Measurements from ENCODE around the gene PTGS1. TPM values are rescaled to one million over a fixed set of nuclear protein-coding genes. Genes with fewer than 3 reads are reported as not detected.

The PTGS1 gene
- total and polyA plus RNA-seq, 2 of the 8 experiments (the other 6 are each of a cell fraction or from before 2014, with no cell fraction given) = 1.1 to 1.9 TPM

- FAIRE-seq = no peak
- H3K27me3 ChIP-seq (replicated peaks in 1 of 4; ENCODE audit: control insufficient read depth in 3 of 4, extremely low read depth in 1 of 4, insufficient read depth in 3 of 4, low read length in 3 of 4) = no peaks in the 10 kb centered on the region
These were observed 16.7 kb downstream of the PTGS1 start for GRCh38 chr9:122387536-122387935.

More at GRCh38 chr9:122387536-122387935, 16.7 kb downstream of the PTGS1 start:
- Histone ChIP-seq H3K14ac (ENCODE audit: insufficient read length) (no peak overlapping the region), H4K8ac (ENCODE audit: extremely low read depth, insufficient read depth, low read length) (no peak overlapping the region), H3K36me3 (ENCODE audit: control insufficient read depth in 2 of 4, insufficient read depth in 4 of 4, low read length in 3 of 4) (no peaks in the 10 kb centered on the region; a peak in 1 of 8 replicates), H2BK15ac (ENCODE audit: low read length) (no peak overlapping the region), H4K5ac (ENCODE audit: insufficient read length, low read depth, low read length) (no peak overlapping the region), H2AFZ (ENCODE audit: low read length) (no peak overlapping the region), H3K56ac (replicated peaks; ENCODE audit: insufficient read length, low read depth, low read length) (no peak overlapping the region), H3K9ac (replicated peaks in 1 of 4; ENCODE audit: extremely low read depth in 1 of 4, low read depth in 3 of 4, low read length in 3 of 4) (no peak overlapping the region), H2AK5ac (ENCODE audit: low read depth, low read length) (no peak overlapping the region), H2BK12ac (ENCODE audit: low read depth, low read length) (no peak overlapping the region), H2BK5ac (ENCODE audit: low read depth, low read length) (no peak overlapping the region), H3K4me2 (ENCODE audit: insufficient read depth in 1 of 2, low read depth in 2 of 2, low read length in 2 of 2) (no peak overlapping the region), H3K18ac (ENCODE audit: extremely low read depth, low read length) (no peak overlapping the region), H3K79me2 (ENCODE audit: control insufficient read depth in 1 of 2, insufficient read depth in 2 of 2, low read length in 2 of 2) (no peaks in the 10 kb centered on the region), H3K27ac (ENCODE audit: low read depth, low read length) (no peak overlapping the region), H3K4me1 (replicated peaks in 1 of 4; ENCODE audit: control insufficient read depth in 3 of 4, insufficient read depth in 4 of 4, low read length in 3 of 4) (peaks cover 0 to 4% (median under 1%) of the 10 kb centered on the region in 4 experiments; a peak in 3 of 7 replicates), H3K23me2 (ENCODE audit: low read depth, low read length) (peaks cover 2% of the 10 kb centered on the region; the same call in 1 of the 2 replicates), H3K4ac (replicated peaks; ENCODE audit: insufficient read length, low read depth, low read length) (no peak overlapping the region), H4K20me1 (replicated peaks in 1 of 2; ENCODE audit: control insufficient read depth in 1 of 2, insufficient read depth in 2 of 2, low read length in 2 of 2) (no peaks in the 10 kb centered on the region), H3K79me1 (ENCODE audit: low read depth, low read length) (no peaks in the 10 kb centered on the region), H2BK120ac (replicated peaks; ENCODE audit: low read depth, low read length) (no peak overlapping the region), H3K23ac (ENCODE audit: insufficient read length) (no peak overlapping the region), H4K91ac (replicated peaks; ENCODE audit: insufficient read length, low read length) (no peak overlapping the region), H3K4me3 (ENCODE audit: extremely low read depth in 1 of 4, insufficient read depth in 2 of 4, low read depth in 3 of 4, low read length in 4 of 4) (no peak overlapping the region), H3K9me3 (ENCODE audit: insufficient read depth in 2 of 2, low read depth in 1 of 2, low read length in 1 of 2) (no peaks in the 10 kb centered on the region), H2BK20ac (ENCODE audit: low read length) (no peak overlapping the region)
- 90% methylated on average over 3 of the region's 3 CpGs; no CpG with 5 or more reads in 1 of the 2 experiments for WGBS, 2 experiments (ENCODE audit: extremely low coverage in 1 of 2, insufficient coverage in 1 of 2, insufficient read length in 1 of 2, insufficient replicate concordance in 2 of 2, low coverage in 1 of 2, low lambda C conversion rate in 2 of 2, missing lambda C conversion rate in 1 of 2)
- ChIA-PET CTCF (ENCODE audit: partially characterized antibody) (interaction anchor here (0.8 to 4.7 kb wide), 3 partner anchors 9 to 288 kb away, joined by 3 to 43 read pairs (median 5); no protein-coding TSS in a partner anchor), POLR2A (ENCODE audit: partially characterized antibody) (no interaction called here)
- DNase-seq (ENCODE audit: low read depth in 1 of 2, low spot score in 2 of 2) = peak in 1 of 2 experiments; percentile 8
- no peak for TF ChIP-seq POLR2AphosphoS5 (IDR thresholded peaks at IDR 0.05; ENCODE audit: low read depth, low read length)

Data from H1 (cell line).